ENCODE data around the gene TINCR. TPM values are rescaled to one million over a fixed set of nuclear protein-coding genes. Genes with fewer than 3 reads are reported as not detected.

The TINCR gene
- total RNA-seq, 1 experiment from 2014 or later: 2.3 TPM

GRCh38 chr19:5563008-5563431, 4.7 kb downstream of the TINCR start:
- ATAC-seq (no peak), DNase-seq (ENCODE audit: low read depth, low spot score) (no peak)
- POLR2A ChIA-PET: no interaction called here
- CTCF ChIA-PET: no interaction called here
- no peak overlapping the region for H3K27ac ChIP-seq (ENCODE audit: low read length)
- no peaks in the 10 kb centered on the region for H3K9me3 ChIP-seq (ENCODE audit: control insufficient read depth, insufficient read depth, low read depth, low read length)
- no TSS peak for BruUV-seq (replicated peaks)
- no peaks in the 10 kb centered on the region for H3K4me1 ChIP-seq (ENCODE audit: control insufficient read depth, insufficient read depth, low read length)
- H3K27me3 ChIP-seq (ENCODE audit: control insufficient read depth, insufficient read depth, low read length): peaks cover 8% of the 10 kb centered on the region; the same call in 1 of the 2 replicates
- in situ Hi-C loops (cut with HindIII; ENCODE audit: low pct_unique_long_range_greater_than_20kb, low sequenced_read_pairs): no loop called here
- TF ChIP-seq TCF7L2 (IDR thresholded peaks at IDR 0.05; ENCODE audit: low read depth, low read length) (no peak), POLR2AphosphoS5 (IDR thresholded peaks at IDR 0.05; ENCODE audit: low read depth, low read length) (no peak), SIN3A (IDR thresholded peaks at IDR 0.05; ENCODE audit: borderline replicate concordance, insufficient read depth, low read depth, low read length) (no peak), CTCF (IDR thresholded peaks at IDR 0.05) (peak; percentile 50), REST (IDR thresholded peaks at IDR 0.05; ENCODE audit: insufficient read depth in 1 of 2, low read depth in 2 of 2, low read length in 1 of 2) (no peak)
- no peak overlapping the region for H3K4me3 ChIP-seq (ENCODE audit: low read depth in 2 of 2, low read length in 2 of 2)
- intact Hi-C loops (cut with micrococcal nuclease; ENCODE audit: unreplicated experiment): no loop called here
- no peaks in the 10 kb centered on the region for H3K36me3 ChIP-seq (ENCODE audit: control insufficient read depth, insufficient read depth, low read length)

- intact Hi-C loops (cut with micrococcal nuclease; ENCODE audit: unreplicated experiment): no loop called here
- Histone ChIP-seq H3K27me3 (ENCODE audit: control insufficient read depth, insufficient read depth, low read length) (peaks cover 8% of the 10 kb centered on the region; the same call in 1 of the 2 replicates), H3K4me1 (ENCODE audit: control insufficient read depth, insufficient read depth, low read length) (no peaks in the 10 kb centered on the region), H3K9me3 (ENCODE audit: control insufficient read depth, insufficient read depth, low read depth, low read length) (no peaks in the 10 kb centered on the region), H3K36me3 (ENCODE audit: control insufficient read depth, insufficient read depth, low read length) (no peaks in the 10 kb centered on the region), H3K4me3 (ENCODE audit: low read depth in 2 of 2, low read length in 2 of 2) (no peak overlapping the region), H3K27ac (ENCODE audit: low read length) (no peak overlapping the region)
- no TSS peak for BruUV-seq (replicated peaks)
- ATAC-seq (no peak), DNase-seq (ENCODE audit: low read depth, low spot score) (no peak)
- ChIA-PET CTCF (no interaction called here), POLR2A (no interaction called here)
- TF ChIP-seq POLR2AphosphoS5 (IDR thresholded peaks at IDR 0.05; ENCODE audit: low read depth, low read length) (no peak), SIN3A (IDR thresholded peaks at IDR 0.05; ENCODE audit: borderline replicate concordance, insufficient read depth, low read depth, low read length) (no peak), CTCF (IDR thresholded peaks at IDR 0.05) (no peak), TCF7L2 (IDR thresholded peaks at IDR 0.05; ENCODE audit: low read depth, low read length) (no peak), REST (IDR thresholded peaks at IDR 0.05; ENCODE audit: insufficient read depth in 1 of 2, low read depth in 2 of 2, low read length in 1 of 2) (no peak)
- in situ Hi-C loops (cut with HindIII; ENCODE audit: low pct_unique_long_range_greater_than_20kb, low sequenced_read_pairs): no loop called here
These were observed 5.5 kb downstream of the TINCR start for GRCh38 chr19:5562280-5562679.
